GM18909 (cell line): ENCODE data around the gene ITCH.
"Not testable (repeated sequence)": the region's sequence is repeated elsewhere in the genome, so short reads cannot be mapped to it uniquely, and the experiment has no call there.

Experiments
- ATAC-seq: cut with Tn5 transposase; IDR thresholded peaks from one replicate; pipeline ENCODE4 v1.9.1; 2021; ENCODE audit warnings: mild to moderate bottlenecking; ENCODE audit not compliant: unreplicated experiment, poor library complexity

ITCH gene

DNA sequence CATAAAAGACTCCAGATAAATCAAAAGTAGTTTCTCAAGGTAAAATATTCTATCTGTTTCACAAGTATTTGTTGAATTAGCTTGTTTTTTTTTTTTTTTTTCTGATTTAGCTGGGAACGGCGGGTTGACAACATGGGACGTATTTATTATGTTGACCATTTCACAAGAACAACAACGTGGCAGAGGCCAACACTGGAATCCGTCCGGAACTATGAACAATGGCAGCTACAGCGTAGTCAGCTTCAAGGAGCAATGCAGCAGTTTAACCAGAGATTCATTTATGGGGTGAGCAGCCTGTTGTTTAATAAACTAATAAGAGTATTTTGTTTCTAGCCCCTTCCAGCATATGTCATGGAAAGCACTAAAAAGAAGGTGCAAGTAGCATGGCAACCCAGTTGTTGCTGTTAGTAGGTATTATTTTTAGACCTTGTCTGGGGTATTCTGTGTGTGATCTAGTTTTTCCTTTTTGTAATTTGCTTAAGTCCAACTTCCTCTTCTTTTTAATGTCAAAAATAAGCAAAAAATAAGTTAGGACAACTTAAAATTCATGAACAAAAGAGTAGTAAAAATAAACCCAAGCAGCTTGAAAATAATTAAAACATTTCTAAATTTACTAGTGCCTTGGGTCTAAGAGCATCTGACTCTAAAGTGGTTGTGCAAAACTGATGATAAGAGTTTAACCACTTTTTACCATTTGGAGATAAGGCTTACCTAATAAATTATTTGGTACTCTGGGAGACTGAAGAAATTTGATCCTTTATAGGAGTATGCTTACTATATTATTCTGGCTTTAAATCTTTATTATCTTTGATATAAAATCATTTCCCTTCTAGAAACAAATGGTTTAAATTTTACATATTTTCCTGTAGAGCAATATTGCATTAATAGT lies 82.3 kb downstream of the ITCH start:
- no peak for ATAC-seq

DNA sequence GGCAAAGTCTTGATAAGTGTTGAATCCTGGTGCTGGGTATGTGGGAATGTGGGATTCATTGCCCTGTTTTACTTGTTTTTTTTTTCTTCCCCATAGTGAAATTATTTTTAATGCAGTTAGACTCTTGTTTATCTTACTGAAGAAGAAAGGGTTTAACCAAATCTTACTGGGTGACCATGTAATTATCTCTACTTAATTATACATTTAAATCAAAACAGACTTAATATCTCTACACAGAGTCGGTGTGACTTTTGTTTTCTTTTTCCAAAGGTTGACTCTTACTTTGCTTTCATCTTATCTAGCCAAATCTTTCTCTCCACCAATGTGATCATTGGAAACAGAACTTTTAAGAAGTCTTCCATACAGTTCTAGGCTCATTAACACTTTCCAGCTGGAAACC lies 85.4 kb downstream of the ITCH start:
- ATAC-seq = no peak

DNA sequence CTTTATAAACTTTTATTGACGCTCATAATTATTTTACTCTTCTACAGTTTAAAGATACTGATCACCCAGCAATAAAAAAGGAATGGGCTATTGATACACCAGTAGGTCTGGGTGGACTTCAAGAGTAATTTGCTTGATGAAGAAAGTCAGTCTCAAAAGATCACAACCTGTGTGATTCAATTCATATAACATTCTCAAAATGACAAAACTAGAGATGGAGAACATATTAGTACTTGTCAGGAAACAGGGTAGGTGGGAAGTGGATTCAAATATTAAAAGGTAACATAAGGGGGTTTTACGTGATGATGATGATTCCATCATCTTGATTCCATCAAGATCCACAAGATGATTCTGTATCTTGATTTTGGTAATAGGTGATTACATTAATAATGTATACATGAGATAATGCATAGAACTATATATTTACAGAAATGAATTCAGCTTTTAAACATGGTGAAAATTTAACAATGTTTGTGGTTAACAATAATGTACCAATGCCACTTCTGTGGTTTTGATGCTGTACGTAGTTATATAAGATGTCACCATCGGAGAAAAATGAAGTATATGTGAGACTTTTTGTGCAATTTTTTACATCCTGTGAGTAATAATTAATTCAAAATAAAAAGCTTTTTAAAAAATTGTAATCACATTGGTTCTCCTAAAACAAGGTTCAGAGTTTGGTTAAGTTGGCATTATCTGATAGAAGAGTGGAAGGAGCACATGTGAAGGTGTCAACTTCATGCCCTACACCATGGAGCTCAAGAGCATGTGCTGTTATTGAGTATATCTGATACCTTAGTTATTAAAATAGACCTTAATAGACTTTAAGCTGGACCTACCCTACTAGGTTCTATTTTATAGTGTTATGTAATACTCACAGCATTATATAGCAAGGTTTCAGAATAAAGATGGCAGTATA lies 86.9 kb downstream of the ITCH start:
- no peak for ATAC-seq

DNA sequence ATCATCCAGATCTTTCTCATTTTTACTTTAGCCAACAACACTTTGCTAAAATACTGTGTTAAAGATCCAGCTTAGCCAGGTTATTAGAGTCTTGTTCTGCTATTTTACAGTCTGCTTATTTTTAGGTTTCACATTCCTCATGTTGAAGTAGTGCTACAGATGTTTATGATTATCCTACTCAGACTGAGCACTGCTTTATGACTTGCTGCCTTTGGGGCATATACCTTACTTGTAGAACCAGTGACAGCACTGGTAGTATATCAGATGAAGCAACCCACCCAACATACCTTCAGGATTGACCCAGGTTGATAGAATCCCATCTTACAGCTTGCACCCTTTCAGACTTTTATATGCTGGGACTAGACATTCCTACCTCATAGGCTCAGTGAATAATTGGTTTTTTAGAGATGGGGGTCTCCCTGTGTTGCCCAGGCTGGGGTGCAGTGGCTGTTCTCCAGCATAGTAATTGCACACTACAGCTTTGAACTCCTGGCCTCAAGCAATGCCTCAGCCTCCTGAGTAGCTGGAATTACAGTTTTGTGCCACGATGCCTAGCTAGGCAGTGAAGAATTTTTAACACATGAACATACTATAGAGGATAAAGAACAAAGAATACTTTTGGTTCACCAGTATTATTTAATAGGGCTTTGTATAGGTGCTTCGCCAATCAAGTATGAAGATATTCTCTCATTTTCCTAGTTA lies 89.4 kb downstream of the ITCH start:
- no peak for ATAC-seq

DNA sequence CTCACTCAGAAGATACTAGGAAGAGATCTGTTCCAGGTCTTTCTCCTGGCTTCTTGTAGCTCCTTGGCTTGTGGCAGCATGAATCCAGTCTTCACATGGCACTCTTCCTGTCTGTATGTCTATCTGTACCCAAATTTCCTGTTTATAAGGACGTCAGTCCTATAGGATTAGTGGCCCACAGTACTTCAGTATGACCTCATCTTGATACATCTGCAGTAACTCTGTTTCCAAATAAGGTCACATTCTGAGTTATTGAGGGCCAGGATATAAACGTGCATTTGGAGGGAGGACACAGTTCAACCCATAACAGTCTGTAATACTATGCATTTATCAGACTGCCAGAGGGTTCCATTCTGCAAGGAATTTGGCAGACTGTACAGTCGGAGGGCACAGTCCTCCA lies 95.6 kb downstream of the ITCH start:
- ATAC-seq = no peak

DNA sequence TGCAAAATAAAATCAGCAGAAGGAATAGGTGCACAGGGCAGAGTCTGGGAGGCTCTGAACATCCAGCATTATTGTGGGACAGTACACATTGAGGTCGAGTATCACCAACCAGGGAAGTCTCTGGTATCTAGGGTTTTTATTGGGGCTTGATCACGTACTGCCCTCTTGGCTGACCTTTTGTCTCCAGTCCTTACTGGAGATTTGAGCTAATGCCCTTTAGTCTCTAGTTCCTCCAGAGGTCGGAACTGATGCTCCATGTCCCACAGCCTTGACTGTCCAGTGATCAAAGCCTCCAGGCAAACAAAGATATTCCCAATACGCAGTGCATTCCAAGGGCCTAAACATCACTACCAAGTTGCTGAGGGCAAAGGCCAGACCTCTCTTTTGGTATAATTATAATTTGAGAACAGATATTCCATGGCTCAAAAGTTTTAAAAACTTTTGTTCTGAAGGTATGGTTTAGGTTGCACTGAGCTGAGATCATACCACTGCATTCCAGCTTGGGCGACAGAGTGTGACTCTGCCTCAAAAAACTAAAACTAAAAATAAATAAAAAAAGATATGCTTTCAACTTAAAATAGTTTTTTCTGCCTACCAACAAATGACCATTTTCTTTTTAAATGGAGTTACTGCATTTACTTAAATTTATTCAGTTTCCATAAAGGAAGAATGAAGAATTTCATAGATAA lies 96.3 kb downstream of the ITCH start:
- ATAC-seq = no peak

DNA sequence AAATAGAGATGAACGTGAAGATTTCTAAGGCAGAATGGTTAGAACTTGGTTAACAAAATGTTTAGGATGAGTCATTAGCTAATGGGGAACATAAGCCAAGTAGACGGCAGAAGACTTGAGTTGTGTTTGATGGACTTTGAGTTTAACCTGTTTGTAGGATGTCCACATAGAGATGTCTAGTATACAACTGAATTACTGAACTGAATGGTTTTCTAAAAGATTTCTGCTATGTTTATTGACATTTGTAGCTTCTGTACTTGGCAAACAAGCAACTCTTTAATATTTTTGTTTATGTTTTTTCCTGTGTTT lies 98.7 kb downstream of the ITCH start:
- no peak for ATAC-seq

DNA sequence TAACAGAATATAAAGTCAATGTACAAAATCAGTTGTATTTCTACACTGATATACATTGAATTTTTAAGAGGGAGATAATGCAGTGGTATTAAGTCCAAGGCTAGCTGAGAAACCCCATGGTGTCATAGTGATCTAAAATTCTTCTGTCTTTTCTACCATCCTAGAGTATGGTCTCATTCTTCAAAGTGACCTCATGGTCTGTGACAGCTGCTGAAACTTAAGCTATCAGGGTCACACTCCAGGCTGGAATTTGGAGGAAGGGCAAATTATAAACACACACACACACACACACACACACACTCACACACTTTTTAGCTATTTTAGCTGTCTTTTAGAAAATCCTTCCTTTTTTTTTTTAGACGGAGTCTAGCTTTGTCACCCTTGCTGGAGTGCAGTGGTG lies 105.9 kb downstream of the ITCH start:
- no peak for ATAC-seq

DNA sequence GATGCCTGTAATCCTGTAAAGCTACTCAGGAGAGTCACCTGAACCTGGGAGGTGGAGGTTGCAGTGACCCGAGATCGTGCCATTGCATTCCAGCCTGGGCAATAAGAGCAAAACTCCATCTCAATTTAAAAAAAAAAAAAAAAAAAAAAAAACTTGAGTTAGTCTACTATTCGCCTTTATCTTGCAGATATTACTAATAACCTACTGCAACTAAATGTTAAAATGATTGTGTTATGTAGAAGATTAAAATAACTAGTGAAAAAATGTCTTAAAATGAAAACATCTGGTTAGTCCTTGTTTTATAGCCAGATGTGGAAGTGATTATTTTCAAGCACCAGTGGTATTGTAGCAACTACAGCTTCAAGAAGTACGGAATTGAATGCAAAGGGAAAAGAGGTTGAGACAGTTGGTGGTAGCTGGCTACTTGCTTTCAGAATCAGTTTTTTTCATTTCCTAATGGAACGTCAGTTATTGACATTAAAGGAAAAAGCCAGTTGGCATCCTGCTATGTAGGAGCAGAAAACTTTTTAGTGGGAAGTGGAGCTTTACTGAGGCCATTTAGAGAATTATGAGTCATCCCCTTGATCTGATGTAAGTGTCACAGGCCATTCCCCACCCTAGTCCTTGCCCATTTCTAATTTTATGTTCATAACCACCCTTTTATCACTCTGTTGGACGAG lies 109.3 kb downstream of the ITCH start:
- ATAC-seq = no peak

DNA sequence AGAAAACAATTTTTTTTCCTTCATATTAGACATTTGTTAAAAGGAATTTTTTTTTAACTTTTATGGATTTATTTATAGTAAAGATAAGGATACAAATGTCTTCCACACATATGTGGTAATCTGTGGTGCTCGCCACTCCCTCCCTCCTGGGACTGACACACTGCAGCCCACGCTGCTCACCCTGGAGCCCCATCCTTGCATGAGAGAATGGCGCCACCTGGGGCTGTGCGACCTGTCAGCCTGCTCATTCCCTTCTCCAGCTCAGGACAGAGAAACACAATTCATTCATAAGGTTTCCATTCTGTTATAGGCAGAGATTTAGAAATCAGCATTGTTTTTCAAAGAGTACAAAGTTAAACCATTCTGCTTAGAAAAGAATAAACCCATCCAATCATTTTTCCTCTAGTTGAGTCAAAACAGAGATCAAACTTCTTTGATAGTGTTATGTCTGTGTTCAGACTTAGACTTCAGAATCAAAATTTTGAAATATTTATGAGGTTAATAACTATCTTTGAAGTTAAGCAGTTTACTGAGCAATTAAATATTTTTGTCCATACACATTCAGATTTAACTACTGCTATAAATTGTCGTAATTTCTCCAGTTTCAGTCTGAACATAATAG lies 110.3 kb downstream of the ITCH start:
- ATAC-seq = no peak

DNA sequence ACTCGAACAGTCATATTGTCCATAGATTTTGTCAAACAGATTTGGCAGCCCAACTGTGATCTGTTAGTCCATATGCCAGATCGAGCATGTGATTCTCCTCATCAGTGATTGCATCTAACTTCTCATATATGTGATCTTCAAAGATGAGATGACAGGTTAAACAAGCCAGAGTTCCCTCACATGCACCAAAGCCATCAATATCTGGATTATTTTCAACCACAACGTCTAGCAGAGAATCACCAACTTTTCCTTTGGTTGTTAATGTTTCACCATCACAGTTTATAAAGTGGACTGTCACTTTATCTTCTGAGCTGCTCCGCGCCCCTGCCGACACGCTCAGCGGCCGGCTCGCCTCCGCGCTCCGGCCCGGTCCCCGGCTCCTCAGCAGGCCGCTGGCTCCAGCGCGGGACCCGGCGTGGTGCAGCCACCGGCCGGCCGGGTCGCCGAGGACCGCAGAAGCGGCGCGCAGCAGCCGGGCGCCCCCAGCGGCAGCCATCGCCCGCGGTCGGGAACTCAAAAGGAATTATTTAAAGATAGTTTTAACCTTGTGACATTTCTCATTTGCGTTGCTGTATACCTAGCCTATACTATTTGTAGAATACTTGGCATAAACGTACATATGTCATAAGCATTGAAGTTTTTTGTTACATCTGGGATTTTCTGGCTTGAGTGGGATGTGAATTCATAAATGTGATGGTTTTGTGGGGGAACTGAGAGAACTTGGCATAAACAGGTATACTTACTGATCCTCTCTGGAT lies 113.1 kb downstream of the ITCH start:
- ATAC-seq = no peak

DNA sequence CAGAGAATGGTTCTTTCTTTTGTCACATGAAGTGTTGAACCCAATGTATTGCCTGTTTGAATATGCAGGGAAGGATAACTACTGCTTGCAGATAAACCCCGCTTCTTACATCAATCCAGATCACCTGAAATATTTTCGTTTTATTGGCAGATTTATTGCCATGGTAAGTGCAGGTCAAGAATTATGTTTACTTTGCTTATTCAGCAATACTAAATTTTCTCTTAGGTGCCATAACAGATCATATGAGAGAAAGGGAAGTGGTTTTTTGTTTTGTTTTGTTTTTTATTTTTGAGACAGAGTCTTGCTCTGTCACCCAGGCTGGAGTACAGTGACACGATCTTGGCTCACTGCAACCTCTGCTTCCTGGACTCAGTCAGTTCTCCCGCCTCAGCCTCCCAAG lies 116.6 kb downstream of the ITCH start:
- ATAC-seq = no peak

DNA sequence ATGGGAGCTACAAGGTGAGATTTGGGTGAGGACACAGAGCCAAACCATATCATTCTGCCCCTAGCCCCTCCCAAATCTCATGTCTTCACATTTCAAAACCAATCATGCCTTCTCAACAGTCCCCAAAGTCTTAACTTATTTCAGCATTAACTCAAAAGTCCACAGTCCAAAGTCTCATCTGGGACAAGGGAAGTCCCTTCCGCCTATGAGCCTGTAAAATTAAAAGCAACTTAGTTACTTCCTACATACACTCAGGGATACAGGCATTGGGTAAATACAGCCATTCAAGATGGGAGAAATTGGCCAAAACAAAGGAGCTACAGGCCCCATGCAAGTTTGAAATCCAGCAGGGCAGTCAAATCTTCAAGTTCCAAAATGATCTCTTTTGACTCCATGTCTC lies 119.1 kb downstream of the ITCH start:
- not testable (repeated sequence) for ATAC-seq

DNA sequence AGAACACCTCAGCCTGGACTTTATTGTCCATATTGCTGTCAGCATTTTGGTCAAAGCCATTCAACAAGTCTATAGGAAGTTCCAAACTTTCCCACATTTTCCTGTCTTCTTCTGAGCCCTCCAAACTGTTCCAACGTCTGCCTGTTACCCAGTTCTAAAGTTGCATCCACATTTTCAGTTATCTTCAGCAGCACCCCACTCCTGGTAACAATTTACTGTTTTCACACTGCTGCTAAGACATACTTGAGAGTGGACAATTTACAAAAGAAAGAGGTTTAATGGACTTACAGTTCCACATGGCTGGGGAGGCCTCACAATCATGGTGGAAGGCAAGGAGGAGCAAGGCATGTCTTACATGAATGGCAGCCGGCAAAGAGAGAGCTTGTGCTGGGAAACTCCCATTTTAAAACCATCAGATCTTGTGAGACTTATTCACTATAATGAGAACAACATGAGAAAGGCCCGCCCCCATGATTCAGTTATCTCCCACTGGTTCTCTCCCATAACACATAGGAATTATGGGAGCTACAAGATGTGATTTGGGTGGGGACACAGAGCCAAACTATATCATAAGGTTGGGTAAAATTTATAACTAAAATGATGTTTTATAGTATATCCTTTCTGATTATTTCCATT lies 120.6 kb downstream of the ITCH start:
- ATAC-seq = not testable (repeated sequence)

DNA sequence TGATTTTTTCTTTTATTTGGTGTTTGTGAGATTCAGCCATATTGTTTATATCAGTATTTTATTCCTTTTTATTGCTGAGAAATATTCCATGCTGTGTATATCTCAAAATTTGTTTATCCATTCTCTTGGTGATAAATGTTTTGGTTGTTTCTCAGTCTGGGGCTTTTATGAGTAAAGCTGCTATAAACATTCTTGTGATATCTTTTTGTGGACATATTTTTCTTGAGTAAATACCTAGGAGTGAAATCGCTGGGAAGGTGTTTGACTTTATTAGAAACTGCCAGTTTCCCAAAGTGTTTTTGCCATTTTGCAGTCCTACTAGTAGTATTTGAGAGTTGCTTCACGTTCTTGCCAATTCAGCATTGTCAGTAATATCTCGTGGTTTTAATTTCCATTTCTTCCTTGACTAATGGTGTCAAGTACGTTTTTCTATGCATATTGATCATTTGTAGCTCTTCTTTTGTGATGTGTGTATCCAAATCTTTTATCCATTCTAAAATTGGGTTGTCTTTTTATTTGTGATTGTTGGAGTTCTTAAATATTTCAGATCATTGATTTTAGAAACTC lies 122.1 kb downstream of the ITCH start:
- ATAC-seq = no peak

DNA sequence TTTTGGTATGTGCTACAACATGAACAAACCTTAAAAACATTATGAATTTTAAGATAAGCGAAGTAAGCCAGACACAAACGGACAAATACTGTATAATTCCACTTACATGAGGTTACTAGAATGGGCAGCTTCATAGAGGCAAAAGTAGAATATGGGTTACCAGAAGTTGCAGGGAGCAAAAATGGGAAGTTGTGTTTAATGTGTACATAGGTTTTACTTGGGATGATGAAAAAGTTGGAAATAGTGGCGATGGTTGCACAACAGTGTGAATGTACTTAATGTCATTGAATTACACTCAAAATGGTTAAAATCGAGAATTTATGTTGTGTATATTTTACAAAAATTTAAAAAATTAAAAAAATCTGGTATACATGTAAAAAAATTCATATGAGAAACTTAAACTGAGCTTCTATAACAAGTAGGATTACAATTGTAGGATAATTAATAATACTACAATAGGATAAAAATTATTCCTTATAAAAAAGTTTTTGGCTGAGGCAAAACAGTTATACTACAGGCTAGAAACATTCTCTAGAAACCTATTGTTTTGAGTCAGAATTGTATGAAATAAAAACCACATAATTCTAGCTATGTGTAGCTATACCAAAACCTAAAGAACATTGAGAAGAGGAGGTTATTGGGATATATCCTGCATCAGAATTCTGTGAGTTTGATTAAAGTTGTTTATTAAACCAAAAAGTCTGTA lies 128.3 kb downstream of the ITCH start:
- ATAC-seq = no peak

DNA sequence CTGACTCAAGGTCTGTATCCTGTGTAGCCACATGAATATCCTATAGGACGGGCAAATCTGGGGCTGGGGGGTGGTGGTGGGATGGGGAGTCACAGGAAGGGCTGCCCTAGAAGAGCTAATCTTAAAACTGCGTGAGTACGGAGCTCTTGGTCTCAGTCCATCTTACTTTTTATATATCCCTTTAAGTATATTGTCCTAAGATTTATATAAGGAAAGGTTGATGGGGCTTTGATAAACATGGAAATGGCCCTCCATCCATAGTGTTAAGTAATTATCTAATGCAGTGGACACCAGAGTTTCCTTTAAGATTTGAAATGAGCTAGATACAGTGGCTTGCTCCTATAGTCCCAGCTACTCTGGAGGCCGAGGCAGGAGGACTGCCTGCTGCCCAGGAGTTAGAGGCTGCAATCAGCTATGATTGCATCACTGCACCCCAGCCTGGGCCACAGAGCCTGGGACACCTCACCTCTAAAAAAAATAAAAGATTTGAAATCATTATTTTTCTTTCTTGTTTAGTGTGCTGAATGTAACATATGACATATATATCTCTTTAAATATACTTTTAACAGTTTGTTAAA lies 128.9 kb downstream of the ITCH start:
- ATAC-seq = no peak
